Stimulated activated CD8-positive, alpha-beta memory T cell treated with anti-CD3 and anti-CD28 coated beads, Interleukin-15, amount 100 ng/mL, for 24 hours (primary cell): ENCODE measurements around the gene CRIP3.
"Not testable (repeated sequence)": the region's sequence is repeated elsewhere in the genome, so short reads cannot be mapped to it uniquely, and the experiment has no call there.

Source experiments
- DNase-seq: peaks from one replicate; pipeline ENCODE4 v3.0.0-alpha.2; 2020; ENCODE audit warnings: low read depth

CRIP3 gene, protein sequence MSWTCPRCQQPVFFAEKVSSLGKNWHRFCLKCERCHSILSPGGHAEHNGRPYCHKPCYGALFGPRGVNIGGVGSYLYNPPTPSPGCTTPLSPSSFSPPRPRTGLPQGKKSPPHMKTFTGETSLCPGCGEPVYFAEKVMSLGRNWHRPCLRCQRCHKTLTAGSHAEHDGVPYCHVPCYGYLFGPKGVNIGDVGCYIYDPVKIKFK

GRCh38 chr6:43308101-43308989 is at the start of gene CRIP3:
Gene CRIP3 (minus strand): TSS chr6:43308826. CDS start chr6:43308792, 34 bp downstream.
- DNase-seq, result no peak

GRCh38 chr6:43355862-43356590 is 47.4 kb upstream of the CRIP3 start:
- DNase-seq, result no peak

DNA sequence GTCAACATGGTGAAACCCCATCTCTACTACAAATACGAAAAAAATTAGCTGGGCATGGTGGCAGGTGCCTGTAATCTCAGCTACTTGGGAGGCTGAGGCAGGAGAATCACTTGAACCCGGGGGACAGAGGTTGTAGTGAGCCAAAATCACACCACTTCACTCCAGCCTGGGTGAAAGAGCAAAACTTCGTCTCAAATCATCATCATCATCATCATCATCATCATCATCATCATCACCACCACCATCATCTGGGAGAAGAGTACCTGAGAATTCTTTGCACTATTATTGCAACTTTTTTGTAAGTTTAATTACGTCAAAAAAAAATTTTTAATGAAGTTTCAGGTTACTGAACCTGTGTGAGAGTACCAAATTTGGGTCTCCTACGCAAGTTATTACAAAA is 43.3 kb upstream of the CRIP3 start:
- DNase-seq, result not testable (repeated sequence)

- DNase-seq, result no peak
Observed at GRCh38 chr6:43347444-43347843, 38.8 kb upstream of the CRIP3 start.

- DNase-seq, result no peak
Observed at GRCh38 chr6:43347021-43347420, 38.4 kb upstream of the CRIP3 start.

GRCh38 chr6:43346243-43346642 is 37.6 kb upstream of the CRIP3 start:
- not testable (repeated sequence) for DNase-seq

DNA sequence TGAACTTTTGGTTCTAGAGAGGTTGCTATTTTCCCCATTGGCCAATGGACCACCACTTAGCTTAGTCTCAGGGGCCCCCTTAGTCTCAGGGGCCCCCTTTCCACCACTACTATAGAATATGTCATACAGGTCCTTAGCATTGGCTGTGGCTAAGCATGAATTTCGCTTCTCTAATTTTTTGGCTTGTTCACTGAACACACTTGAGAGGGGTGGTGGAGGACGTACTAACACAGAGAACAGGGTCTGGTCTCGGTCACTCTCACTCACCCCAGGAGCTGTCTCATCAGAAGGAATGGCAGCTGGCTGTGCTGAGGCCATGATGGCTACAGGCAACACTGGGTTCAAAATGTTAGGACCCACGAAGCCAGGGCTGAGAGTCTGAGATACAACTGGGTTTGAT is 30.5 kb upstream of the CRIP3 start:
- no peak for DNase-seq

GRCh38 chr6:43338243-43338642 is 29.6 kb upstream of the CRIP3 start:
- DNase-seq, result no peak

GRCh38 chr6:43336382-43336781 is 27.8 kb upstream of the CRIP3 start:
- DNase-seq, result no peak

DNA sequence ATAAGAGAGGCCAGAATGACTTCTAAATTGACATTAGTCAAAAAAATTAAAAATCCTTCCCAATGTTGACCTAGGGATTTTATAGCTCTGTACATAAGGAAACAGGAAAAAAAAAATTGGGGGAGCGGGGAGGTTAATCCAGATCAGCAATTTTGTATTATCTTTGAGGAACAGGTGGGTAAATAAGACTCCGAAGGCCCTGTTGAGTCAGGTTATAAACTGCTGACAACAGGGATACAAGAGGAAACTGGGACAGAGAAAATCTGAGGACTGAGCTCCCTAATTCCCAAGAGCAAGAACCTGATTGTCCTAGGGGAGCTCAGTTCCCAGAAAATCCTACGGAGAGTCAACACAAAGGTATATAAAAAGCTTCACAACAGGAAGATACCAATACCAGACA is 26.8 kb upstream of the CRIP3 start:
- DNase-seq, result no peak

GRCh38 chr6:43334466-43335095 is 26.0 kb upstream of the CRIP3 start:
- no peak for DNase-seq

DNA sequence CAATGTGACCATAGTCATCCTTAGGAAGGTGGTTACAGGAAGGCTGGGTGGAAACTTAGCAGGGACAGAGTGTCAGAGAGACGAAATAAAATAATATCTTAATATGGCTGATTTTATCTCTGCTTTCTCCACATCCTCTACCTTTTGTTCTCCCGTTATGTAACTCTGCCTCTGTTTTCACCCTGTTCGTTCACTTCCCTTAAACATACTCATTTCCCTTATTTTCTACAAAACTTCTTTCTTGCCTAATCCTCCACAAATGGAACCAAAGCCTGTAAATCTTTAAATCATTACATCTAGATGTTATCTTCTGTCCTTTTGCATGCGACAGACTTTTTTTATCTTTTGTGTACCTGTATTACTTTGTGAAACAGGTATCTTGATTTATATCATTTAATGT is 23.3 kb upstream of the CRIP3 start:
- no peak for DNase-seq

DNA sequence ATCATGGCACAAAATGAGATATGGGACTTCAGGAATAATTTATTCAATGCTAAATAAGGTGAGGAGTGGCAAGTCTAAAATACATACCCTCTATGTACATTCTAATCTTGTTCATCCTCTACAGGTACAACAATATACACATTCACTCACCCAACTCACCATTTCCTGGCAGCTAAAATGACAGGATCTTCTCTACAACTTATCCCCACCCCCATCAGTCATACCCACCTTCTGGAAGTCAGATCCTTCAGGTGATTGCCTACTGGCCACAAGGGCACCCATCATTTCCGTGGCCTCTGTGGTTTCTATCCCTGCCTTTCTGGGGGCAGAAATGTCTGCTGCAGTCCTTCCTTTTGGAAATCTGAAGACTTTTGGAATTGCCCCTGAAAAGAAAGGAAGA is 22.8 kb upstream of the CRIP3 start:
- DNase-seq, result no peak

GRCh38 chr6:43328528-43328927 is 19.9 kb upstream of the CRIP3 start:
- DNase-seq, result no peak

DNA sequence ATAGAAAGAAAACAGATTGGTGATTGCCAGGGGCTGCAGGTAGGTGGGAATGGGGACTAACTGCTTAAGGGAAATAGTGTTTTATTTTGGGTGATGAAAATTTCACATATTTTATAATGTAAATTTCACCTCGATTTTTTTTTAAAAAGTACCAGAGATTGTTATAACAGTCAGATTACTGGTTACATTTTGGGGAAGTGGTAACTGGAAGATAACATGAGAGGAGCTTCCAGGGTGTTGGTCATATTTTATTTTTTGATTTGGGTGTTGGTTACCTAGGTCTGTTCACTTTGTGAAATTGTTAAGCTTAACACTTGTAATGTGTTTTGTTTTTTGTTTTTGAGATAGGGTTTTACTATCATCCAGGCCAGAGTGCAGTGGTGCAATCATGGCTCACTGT is 17.2 kb upstream of the CRIP3 start:
- no peak for DNase-seq

- DNase-seq, result no peak
Observed at GRCh38 chr6:43318011-43318410, 9.4 kb upstream of the CRIP3 start.

DNA sequence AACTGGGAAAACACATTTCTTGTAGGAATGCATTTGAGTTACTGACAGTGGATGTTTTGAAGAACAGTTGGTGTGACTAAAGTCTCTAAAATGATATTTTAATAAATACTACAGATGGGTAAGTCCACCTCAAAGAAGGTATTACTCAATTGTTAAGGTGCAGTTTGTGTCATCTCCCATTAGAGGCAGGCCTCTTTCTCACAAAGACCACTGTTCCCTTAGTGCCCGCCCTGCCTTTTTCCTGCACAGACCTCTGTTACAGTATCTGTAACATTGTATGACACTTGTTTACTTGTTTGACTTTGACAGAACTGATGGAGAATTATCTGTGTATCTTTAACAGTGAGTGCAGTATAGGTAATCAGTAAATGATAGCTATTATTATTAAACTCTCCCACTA is 5.2 kb upstream of the CRIP3 start:
- no peak for DNase-seq

- DNase-seq, result no peak
Observed at GRCh38 chr6:43311666-43312065, 3.0 kb upstream of the CRIP3 start.

GRCh38 chr6:43310624-43311023 is 2.0 kb upstream of the CRIP3 start:
- DNase-seq, result no peak

- no peak for DNase-seq
Observed at GRCh38 chr6:43310134-43310533, 1.5 kb upstream of the CRIP3 start.

- DNase-seq, result no peak
Observed at GRCh38 chr6:43308990-43309477, 408 bp upstream of the CRIP3 start.

DNA sequence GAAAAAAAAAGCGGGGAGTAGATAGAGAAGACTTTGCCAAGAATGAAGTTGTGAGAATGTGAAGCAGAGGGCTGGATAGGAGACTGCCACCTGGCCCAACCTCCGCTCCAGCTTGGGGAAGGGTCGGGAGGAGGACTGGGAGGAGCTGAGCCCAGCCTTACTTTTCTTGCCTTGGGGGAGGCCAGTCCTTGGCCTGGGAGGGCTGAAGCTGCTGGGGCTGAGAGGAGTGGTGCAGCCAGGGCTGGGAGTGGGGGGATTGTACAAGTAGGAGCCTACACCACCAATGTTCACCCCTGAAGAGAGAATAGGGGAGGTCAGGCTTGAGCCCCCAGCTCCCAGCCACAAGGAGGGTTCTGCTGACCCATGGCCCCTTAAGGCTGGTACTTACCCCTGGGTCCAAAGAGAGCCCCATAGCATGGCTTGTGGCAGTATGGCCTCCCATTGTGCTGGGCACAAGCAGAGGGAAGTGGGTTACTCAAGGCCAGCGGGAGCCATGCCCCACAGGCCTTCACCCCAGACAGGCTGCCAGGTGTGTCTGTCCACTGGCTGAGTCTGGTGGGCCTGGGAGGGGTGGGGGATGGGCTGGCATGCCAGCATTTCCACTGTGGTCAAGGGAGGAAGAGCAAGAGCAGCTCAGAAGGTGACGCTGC is 1.1 kb downstream of the CRIP3 start:
- DNase-seq, result no peak
